HG03432 (cell line): Measurements from ENCODE around the gene TTC7B.

Source experiments
- ATAC-seq: cut with Tn5 transposase; IDR thresholded peaks from one replicate; pipeline ENCODE4 v1.9.1; 2021; ENCODE audit warnings: mild to moderate bottlenecking, moderate library complexity; ENCODE audit not compliant: unreplicated experiment

Gene TTC7B

DNA sequence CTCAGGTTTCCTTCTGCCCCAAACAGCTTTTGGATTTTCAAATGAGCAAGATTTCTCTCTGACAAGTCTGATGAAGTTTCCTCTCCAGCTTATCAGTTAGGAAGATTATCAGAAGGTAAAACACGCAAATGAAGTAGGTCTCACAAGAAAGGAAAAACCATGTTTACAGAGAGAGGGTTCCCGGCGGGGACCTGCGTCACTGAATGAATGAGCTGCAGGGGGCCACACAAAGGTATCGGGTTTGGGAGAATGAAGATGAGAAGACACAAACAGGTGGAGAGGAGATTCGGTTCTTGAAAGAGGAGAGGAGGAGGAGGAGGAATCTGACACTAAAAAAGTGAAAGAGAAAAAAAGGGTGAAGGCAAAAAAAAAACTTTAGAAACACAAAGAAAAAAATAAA, 210.8 kb downstream of the TTC7B start:
- ATAC-seq: no peak

DNA sequence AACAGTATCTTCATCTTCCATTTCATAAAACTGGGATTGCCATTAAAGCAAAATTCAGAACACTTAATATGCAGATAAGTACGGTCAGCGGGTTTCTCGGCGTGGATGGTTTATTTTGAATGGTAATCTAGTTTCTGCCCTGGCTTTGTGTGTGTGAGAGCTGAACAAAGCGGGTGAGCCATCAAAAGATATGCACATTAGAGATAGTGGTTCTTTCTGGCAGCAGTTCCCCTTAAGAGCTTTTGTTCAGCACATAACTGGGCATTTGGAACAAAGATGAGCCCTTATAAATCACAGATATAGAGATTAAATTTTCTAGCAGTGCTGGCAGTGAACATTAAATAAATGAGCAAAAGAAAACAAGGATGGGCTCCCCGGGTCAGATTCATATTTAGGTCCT, 211.9 kb downstream of the TTC7B start:
- no peak for ATAC-seq

DNA sequence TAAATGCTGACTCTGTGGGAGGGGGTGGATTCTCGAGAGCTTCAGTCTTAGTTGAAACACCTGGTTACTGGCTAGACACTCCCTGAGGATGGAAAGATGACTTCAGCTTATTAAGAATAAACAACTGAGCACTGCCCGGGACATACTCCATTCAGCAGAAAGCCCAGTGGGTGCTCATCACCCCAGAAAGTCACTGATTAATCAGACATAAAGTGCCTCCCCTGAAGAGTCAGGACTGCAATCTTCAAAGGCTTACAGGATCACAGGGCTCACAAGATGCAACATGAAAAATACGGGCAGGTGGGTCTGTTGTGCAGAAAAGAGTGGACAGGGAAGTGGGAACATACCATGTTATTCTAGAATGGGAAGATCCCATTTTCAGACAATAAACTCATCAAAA, 212.4 kb downstream of the TTC7B start:
- no peak for ATAC-seq

DNA sequence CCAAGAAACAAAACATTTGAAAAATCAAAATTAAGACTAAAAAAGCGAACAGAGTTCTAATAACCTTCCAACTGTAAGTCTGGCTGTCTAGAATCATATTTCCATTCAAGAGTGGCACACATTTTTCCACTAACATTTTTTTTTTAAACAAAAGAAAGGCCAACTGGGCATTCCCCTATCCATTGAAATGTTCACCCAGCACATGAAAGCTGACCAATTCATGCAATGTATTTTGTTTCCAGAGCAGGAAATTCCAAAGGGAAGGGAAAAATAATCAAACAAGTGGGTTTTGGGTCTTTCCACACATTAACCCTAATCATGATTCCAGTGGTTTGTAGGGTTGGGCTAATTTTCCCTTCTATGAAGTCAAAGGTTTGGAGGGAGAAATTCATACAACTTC, 212.9 kb downstream of the TTC7B start:
- ATAC-seq: no peak

DNA sequence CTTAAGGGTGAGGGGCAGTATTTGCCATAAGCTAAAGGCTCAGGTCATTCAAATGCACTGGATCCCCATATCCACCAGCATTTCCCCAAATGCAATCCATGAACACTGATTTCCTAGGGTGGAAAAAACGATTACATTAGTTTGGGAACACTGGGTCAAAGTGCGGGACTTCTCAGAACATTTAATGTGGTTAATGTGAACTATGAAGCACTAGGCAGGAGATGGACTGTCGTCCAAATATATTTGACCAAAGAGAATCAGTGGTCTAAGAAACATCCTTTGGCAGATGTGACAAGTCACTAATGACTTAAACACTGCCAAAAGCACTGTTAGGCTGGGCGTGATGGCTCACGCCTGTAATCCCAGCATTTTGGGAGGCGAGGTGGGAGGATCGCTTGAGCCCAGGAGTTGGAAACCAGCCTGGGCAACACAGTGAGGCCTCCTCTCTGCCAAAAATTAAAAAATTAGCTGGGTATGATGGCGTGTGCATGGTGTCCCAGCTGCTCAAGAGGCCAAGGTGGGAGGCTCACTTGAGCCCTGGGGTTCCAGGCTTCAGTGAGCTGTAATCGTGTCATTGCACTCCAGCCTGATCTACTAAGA, 214.0 kb downstream of the TTC7B start:
- ATAC-seq: no peak

DNA sequence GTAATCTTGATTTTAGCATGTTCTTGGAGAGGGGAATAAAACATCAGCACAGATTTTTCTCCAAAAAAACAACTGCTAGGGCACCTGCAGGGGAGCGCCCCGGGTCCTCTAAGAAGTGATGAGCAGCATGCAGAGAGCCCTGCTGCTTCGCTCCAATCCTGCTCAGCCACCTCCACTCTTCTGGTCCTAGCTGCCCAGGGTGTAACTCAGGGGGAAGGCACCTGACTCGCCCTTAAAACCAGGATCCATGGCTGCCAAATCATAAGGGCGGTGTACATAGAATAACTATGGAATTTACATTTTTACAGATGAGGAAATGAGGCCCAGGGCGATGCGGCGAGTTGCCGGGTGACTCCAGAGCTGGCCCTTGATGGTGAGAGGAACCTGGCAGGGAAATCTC, 214.7 kb downstream of the TTC7B start:
- no peak for ATAC-seq

DNA sequence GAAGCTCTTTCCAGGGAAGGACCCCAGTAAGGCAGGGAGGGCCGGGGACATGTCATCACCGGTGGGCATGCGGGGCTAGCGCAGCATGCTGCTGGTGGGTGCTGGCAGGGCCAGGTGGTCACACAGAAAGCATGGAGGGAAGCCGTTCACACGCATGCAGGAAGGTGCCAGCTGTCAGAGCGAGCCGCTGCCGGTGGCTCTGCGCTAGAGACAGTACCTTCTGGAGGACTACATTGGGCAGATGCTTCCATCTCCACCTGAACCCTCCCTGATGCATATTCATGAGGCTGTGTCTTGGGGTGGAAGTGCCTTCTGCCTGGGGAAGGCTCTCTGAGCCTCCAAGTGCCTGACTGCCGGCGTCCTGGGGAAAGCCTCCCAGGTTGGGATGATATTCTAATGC, 215.6 kb downstream of the TTC7B start:
- no peak for ATAC-seq

DNA sequence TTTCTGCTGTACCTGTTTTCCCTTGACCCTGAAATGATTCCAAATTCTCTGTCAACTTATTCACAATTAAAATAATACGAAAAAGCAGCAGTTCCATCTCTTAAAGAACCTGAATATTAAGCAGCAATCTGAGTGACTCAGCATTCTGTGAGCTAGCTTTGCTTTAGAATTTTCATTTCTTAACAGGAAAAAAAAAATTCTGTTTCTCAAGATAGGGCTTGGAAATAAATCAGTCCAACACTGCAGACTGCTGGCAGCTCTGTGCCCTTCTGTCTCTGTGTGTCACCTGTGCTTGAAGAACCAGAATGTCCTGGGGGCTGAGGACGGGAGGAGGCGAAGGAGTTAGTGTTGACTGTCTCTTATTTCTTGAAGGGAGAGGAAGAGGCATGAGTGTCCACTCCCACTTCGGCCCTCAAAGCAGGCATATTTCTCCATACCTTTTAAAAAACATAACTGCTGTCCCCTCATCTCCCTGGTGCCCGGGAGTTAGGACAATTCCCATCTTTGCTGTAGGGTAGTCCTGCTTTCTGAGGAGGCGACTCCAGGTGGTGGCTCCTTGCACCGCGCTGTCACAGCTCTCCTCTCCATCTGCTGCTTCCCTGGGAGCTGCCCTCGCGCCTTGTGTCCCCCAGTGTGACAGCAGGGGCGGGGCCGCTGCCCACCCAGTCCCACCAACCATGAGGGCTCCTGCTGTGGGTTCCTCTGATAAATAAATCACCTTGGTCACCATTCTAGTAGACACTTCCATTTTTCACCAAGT, 216.3 kb downstream of the TTC7B start:
- ATAC-seq: no peak

DNA sequence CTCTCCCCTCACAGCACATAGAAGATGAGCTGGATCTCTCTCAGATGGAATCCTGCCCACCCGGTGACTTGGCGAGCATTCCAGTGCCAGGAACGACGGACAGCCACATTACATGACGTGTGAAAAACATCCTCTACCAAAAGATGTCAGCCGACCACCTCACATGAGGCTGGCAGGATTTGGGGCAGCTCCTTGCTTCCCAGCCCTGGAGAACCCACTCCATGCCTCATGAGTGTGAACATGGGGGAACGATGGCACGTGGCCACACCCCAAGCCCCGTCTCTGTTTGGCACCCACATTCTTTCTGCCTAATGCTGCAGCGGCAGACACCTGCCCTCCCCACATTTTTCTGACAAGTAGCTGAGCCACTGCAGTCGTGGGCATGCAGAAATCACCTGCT, 216.9 kb downstream of the TTC7B start:
- ATAC-seq: no peak

DNA sequence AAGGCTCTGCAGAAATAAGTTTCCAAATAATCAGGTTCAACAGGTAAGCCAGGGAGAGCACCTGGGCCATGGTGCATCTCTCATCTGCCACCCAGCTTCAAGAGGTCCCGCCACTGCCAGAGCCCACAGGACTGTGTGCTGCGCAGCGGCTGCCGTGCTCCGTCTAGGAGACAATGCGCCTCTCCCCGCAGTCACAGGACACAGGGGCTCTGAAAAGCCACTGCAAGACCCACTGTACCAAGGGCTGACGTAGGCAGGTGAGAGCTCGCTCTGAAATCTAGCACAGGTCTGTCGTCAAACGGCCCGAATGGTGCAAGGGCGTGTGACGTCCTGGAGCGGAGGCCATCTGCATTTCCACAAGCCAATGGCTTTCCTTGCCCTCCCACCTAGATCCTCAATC, 218.3 kb downstream of the TTC7B start:
- no peak for ATAC-seq

DNA sequence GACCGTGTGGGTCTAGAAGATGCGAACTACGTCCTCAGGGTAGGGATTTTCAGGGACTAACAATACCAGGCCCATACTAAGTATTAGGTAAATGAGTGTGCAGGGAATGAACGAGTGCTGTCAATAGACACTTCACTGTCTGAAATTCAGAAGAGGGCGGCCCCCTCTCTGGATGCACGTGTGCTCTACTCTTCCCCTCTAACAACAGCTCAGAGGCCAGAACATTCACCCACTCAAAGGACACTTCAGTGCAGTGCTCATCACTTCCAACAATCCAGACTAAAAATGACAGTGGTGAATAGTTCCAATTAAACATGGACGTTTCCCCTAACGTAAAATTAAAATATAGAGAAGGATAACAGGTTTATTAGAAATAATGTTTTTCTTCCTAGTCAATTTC, 219.5 kb downstream of the TTC7B start:
- ATAC-seq: no peak

DNA sequence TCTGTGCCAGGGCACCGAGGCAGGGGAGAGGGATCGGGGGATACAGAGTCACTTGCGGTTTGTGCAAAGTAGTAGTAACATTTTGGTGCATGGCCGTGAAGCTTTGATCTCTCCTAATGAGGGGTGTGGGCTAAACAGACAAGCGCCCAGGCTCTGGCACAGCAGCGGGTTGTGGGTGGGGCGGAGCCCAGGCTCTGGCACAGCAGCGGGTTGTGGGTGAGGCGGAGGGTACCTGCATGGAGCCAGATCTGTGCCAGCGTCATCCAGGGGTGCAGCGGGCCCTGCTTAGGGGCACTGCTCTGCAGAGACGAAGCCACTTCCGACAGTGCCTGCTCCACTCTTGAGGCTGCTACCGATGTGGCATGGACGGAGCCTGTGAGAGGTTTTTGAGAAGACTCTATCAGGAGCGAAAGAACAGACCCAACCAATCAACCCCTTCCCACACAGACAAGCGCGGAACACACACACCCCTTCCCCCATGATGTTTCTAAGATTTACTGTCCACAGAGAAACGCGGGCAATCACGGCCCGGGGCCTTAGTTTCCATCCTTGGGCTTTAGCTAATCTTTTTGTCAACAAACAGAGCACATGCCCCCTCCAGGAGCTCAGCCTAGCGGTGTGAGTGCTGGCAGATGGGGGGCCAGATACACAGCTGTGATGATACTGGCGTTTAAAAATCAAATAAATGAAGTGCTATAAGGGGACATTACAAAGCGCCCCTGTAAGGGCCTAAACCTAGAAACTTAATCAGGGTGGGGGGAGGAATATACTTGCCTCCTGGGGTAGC, 222.8 kb downstream of the TTC7B start:
- ATAC-seq: no peak

DNA sequence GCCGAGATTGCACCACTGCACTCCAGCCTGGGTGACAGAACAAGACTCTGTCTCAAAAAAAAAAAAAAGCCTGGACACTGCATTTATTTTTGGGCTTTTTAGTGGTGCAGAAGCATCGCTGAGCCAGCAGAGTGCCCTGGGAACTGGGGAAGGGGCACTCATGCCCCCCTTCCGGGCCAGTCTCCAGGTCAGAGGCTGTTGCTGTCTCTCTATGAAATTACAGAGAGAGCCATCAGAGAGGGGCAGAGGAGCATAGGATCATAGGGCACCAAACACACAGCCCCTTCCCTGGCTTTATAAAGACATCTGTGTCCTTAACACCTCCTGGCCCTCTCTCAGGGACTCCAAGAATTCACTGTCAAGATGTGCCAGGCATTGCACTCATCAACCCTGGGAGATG, 223.6 kb downstream of the TTC7B start:
- ATAC-seq: no peak

DNA sequence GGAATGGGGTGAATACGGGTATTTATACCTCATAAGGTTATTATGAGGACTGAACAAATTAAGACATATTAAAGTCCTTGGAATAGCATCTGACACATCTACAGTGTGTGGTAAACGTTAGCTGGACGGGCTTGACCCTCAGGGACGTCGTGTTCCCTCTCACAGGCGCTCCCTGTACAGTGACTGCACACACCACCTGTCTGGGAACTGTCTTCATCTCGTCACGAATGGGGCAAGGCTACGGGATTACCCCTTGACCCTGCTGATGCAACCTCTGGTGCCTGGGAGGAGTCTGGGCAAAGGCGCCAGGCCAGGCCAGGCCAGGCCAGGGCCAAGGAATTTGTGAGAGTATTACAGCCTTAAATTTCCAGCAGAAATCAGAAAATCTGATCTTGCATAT, 228.3 kb downstream of the TTC7B start:
- ATAC-seq: no peak

DNA sequence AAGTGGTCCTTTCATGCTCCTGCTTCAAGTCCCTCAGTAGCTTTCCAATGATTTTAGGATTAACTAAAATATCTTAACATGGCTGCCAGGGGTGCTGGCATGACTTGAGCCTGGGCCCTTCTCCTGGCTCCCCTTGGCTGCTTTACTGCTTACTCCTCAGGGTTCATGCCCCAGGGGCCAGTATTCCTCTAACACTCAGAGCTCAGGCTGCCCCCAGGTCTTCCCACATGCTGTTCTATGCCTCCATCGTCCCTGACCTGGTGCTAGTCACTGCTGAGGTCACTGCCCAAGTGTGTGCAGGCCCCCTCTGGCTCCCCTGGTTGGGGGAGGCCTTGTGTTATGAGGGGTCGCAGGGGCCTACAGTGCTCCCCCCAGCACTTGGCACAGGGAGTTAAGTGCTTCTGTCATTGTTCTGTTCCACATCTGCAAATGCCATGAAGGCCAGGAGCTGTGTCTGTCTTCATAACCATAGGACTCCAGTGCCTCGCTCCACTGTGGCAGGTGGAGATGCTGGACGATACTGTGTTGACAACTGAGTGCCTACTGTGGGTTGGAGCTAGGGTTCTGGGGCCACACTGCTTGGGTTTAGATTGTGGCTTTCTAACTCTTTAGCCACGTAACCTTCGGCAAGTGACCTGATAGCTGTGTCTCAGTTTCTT, 228.8 kb downstream of the TTC7B start:
- no peak for ATAC-seq

DNA sequence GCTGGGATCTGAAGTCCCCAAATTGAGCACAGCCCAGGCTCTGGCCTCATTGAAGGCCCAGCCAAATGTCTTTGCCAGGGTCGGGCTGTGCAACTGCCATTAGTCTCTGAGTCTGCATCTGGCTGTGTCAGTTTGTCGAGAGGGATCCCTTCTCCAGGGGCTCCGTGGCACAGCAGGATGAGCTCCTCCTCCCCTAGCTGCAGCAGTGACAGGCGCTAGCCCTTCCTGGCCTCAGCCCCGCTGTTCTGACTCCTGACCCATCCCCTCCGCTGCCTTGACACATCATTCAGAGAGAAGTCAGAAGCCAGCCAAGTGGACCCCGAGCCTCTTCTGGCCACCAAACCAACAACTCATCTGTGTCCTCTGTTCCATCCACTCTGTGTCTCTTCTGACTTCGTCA, 231.1 kb downstream of the TTC7B start:
- ATAC-seq: no peak

DNA sequence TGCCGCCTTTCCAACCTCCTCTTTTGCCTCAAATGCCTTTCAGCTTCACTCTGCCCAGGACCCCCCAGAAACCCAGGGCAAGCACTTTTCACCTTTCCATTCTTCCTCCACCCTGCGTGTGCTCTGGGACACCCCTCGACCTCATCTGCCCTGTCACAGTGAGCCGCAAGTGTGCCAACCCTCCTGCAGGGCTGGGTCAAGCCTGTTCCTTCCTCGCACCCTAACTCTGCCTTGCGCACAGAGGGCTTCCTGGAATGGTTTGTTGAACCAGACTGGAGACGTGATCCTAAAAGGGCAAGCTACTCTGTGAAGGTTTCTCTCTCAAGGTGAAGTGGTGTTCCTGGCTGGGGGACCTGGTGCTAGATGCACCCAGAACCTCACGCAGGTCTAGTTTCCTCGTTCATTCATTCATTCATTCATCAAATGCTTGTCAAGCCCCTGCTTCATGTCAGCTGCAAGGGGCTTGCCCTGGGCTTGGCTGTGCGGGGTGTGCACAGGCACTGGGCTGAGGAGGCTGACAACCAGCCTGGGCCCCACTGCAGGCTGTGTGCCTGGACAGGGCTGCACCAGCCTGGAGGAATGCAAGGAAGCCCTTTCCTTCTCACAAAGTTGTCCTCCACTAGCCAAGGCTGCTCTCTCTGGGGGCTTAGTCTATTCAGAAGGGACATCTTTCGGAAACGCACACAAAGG, 232.2 kb downstream of the TTC7B start:
- no peak for ATAC-seq

DNA sequence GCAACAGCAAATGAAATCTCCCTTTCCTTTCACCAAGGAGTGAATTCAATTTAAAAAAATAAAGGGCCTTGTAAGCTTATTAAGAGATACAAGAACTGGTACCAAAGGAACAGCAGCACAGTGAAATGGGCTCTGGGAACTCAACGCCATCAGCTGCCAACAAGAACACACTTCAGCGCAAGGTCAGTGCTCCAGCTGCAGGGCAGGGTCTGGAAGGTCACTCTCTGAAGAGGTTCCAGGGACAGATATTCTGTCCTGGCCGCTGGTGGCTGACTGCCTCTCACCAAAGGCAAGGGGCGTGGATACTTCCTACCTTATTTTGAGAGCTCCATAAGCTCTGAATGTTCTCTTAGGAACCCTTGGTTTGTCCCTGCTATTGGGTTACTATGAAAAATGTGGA, 232.8 kb downstream of the TTC7B start:
- no peak for ATAC-seq

DNA sequence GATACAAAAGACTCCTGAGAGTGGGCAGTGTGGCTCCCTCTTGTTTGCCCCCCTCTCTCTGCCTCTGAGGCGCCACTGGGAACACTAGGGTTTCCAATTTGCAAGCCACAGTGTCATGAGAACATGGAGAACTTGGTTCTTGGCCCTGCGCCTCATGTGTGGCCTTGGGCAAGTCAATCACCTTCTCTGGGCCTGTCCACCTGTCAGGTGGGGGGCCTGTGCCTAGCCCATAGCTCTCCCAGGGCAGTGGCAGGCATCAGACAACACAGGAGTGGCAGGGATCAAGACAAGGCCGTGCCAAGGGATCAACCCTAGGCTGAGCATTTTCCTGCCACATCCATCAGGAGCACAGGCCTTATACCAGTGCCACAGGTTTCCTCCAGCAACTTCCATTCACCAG, 234.1 kb downstream of the TTC7B start:
- ATAC-seq: no peak

DNA sequence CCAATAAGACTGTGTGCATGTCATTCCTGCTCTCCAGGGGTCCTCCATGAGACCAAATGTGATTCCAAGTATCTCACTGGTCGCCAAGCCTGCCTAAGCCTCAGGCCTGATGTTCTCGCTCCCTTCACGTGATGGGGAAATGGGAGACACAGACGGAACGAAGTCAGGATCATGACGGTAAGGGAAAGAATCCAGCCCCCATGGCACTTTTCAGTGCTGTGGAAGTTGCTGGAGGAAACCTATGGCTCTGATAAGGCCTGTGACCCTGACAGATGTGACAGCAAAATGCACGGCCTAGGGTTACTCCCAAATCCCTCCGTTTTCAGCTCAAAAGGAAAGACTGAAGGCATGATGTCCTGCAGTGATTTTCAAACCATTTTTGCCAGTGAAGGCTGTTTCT, 234.5 kb downstream of the TTC7B start:
- ATAC-seq: no peak
